WTC11 (cell line): ENCODE measurements around the gene CISTR.

Experiments used
- AFF4 ChIP-seq: sonication (generic); formaldehyde crosslinking; IDR thresholded peaks from 2 replicates; pipeline ENCODE4 v1.8.1; 2023; ENCODE audit warnings: mild to moderate bottlenecking, missing genetic modification reagents, borderline replicate concordance
- ATF3 ChIP-seq: sonication (generic); formaldehyde crosslinking; conservative IDR thresholded peaks from 2 replicates; pipeline ENCODE4 v1.8.1; 2022; ENCODE audit warnings: mild to moderate bottlenecking, missing genetic modification reagents
- CBFB ChIP-seq: sonication (generic); formaldehyde crosslinking; IDR thresholded peaks from 2 replicates; pipeline ENCODE4 v1.8.1; 2022; ENCODE audit warnings: mild to moderate bottlenecking, low read depth, missing genetic modification reagents
- CTCF ChIP-seq: fragments of 200-600 bp; IDR thresholded peaks from 2 replicates; pipeline ENCODE4 v1.8.0; 2022; ENCODE audit warnings: antibody characterized with exemption
- ELF4 ChIP-seq: sonication (generic); formaldehyde crosslinking; IDR thresholded peaks from 2 replicates; pipeline ENCODE4 v1.8.1; 2022; ENCODE audit warnings: low read depth, mild to moderate bottlenecking, moderate library complexity, missing genetic modification reagents
- IRF2 ChIP-seq: sonication (generic); formaldehyde crosslinking; IDR thresholded peaks from 2 replicates; pipeline ENCODE4 v1.8.0; 2022; ENCODE audit warnings: low read depth, missing genetic modification reagents, borderline replicate concordance
- MAX ChIP-seq: sonication (generic); formaldehyde crosslinking; IDR thresholded peaks from 2 replicates; pipeline ENCODE4 v1.8.0; 2022; ENCODE audit warnings: mild to moderate bottlenecking, missing genetic modification reagents
- MYBL2 ChIP-seq: sonication (generic); formaldehyde crosslinking; IDR thresholded peaks from 2 replicates; pipeline ENCODE4 v1.8.1; 2023; ENCODE audit warnings: mild to moderate bottlenecking, moderate library complexity, missing genetic modification reagents
- TEAD1 ChIP-seq: sonication (generic); formaldehyde crosslinking; IDR thresholded peaks from 2 replicates; pipeline ENCODE4 v1.8.0; 2022; ENCODE audit warnings: mild to moderate bottlenecking, missing genetic modification reagents
- USF1 ChIP-seq: sonication (generic); formaldehyde crosslinking; IDR thresholded peaks from 2 replicates; pipeline ENCODE4 v1.8.0; 2022; ENCODE audit warnings: mild to moderate bottlenecking, missing genetic modification reagents
- ZNF138 ChIP-seq: sonication (generic); formaldehyde crosslinking; conservative IDR thresholded peaks from 2 replicates; pipeline ENCODE4 v1.8.1; 2022; ENCODE audit warnings: mild to moderate bottlenecking, moderate library complexity, missing genetic modification reagents
- ZNF219 ChIP-seq: sonication (generic); formaldehyde crosslinking; IDR thresholded peaks from 2 replicates; pipeline ENCODE4 v1.8.0; 2023; ENCODE audit warnings: missing genetic modification reagents, mild to moderate bottlenecking, borderline replicate concordance
- ZNF512 ChIP-seq: sonication (generic); formaldehyde crosslinking; IDR thresholded peaks from 2 replicates; pipeline ENCODE4 v1.8.1; 2022; ENCODE audit warnings: missing genetic modification reagents, borderline replicate concordance

- TF ChIP-seq TEAD1 (CRISPR knock-in tag) (no peak), CTCF (no peak), ZNF512 (no peak), IRF2 (no peak), ZNF219 (no peak), ATF3 (CRISPR knock-in tag) (no peak), MYBL2 (CRISPR knock-in tag) (no peak), CBFB (CRISPR knock-in tag) (no peak), MAX (CRISPR knock-in tag) (no peak), USF1 (CRISPR knock-in tag) (no peak), ELF4 (CRISPR knock-in tag) (no peak), ZNF138 (CRISPR knock-in tag) (no peak), AFF4 (CRISPR knock-in tag) (no peak)
These were observed 14.5 kb downstream of the CISTR start for GRCh38 chr12:53737093-53737808.
